DOHH2 (cell line): ENCODE results near the gene ADAMTS2.

ENCODE experiments used
- H3F3A ChIP-seq: fragments of 200-600 bp; sonication (generic), shearing (Covaris generic); 2 replicates; pipeline ENCODE4 v1.6.0; 2016; ENCODE audit warnings: antibody characterized with exemption, mild to moderate bottlenecking; ENCODE audit not compliant: control insufficient read depth, insufficient read depth
- H3K27ac ChIP-seq: fragments of 200-600 bp; sonication (generic); 2 replicates; pipeline ENCODE4 v1.5.1; 2014; ENCODE audit warnings: low read depth, mild to moderate bottlenecking, low read length, moderate library complexity
- H3K27me3 ChIP-seq: fragments of 200-600 bp; sonication (generic); 2 replicates; pipeline ENCODE4 v1.6.1; 2014; ENCODE audit warnings: mild to moderate bottlenecking, low read length, mixed read lengths; ENCODE audit not compliant: control insufficient read depth
- H3K36me3 ChIP-seq: fragments of 200-600 bp; sonication (generic); 2 replicates; pipeline ENCODE4 v1.6.1; 2014; ENCODE audit warnings: mild to moderate bottlenecking, low read length, moderate library complexity, mixed read lengths; ENCODE audit not compliant: control insufficient read depth
- H3K4me1 ChIP-seq: fragments of 200-600 bp; sonication (generic); 2 replicates; pipeline ENCODE4 v1.6.1; 2014; ENCODE audit warnings: mild to moderate bottlenecking, low read length, mixed read lengths; ENCODE audit not compliant: control insufficient read depth
- H3K4me2 ChIP-seq: fragments of 200-600 bp; sonication (generic); 2 replicates; pipeline ENCODE4 v1.6.0; 2014; ENCODE audit warnings: mild to moderate bottlenecking, low read length, moderate library complexity
- H3K4me3 ChIP-seq: fragments of 200-600 bp; sonication (generic); 2 replicates; pipeline ENCODE4 v1.5.1; 2014; ENCODE audit warnings: mild to moderate bottlenecking, low read length, mixed read lengths
- H3K79me2 ChIP-seq: fragments of 200-600 bp; sonication (generic); 2 replicates; pipeline ENCODE4 v1.6.1; 2014; ENCODE audit warnings: mild to moderate bottlenecking, low read length, mixed read lengths; ENCODE audit not compliant: control insufficient read depth
- H3K9me2 ChIP-seq: fragments of 200-600 bp; sonication (generic); replicated peaks from 2 replicates; pipeline ENCODE4 v1.6.1; 2014; ENCODE audit warnings: mild to moderate bottlenecking, low read length, mixed read lengths; ENCODE audit not compliant: control insufficient read depth
- H3K9me3 ChIP-seq: fragments of 200-600 bp; sonication (generic); 2 replicates; pipeline ENCODE4 v1.6.1; 2014; ENCODE audit warnings: antibody characterized with exemption, low read length, mixed read lengths; ENCODE audit not compliant: control insufficient read depth, insufficient read depth
- H4K20me1 ChIP-seq: fragments of 200-600 bp; sonication (generic); 2 replicates; pipeline ENCODE4 v1.6.0; 2014; ENCODE audit warnings: low read depth, mild to moderate bottlenecking, antibody characterized with exemption, low read length, moderate library complexity; ENCODE audit not compliant: control insufficient read depth, insufficient read depth
- EZH2phosphoT487 ChIP-seq: fragments of 200-600 bp; sonication (generic); IDR thresholded peaks from 2 replicates; pipeline ENCODE4 v1.6.1; 2017; ENCODE audit warnings: borderline replicate concordance, mild to moderate bottlenecking, antibody characterized with exemption, low read length, moderate library complexity, mixed read lengths
- TF ChIP-seq, protein P1 (sequence below): fragments of 200-600 bp; sonication (generic); IDR thresholded peaks from one replicate; pipeline ENCODE4 v1.5.1; 2014; ENCODE audit warnings: antibody characterized with exemption, mild to moderate bottlenecking, low read depth, low read length; ENCODE audit not compliant: poor library complexity, severe bottlenecking

The ADAMTS2 gene

GRCh38 chr5:179319741-179320281, 25.4 kb downstream of the ADAMTS2 start:
- Histone ChIP-seq H3K9me3 (no peaks in the 10 kb centered on the region), H3K4me3 (no peak overlapping the region), H3K9me2 (no peaks in the 10 kb centered on the region), H3K27ac (no peak overlapping the region), H3K27me3 (no peaks in the 10 kb centered on the region), H3F3A (no peaks in the 10 kb centered on the region), H3K79me2 (no peaks in the 10 kb centered on the region), H3K4me1 (no peaks in the 10 kb centered on the region), H3K36me3 (no peaks in the 10 kb centered on the region), H3K4me2 (no peak overlapping the region), H4K20me1 (no peaks in the 10 kb centered on the region)
- TF ChIP-seq EZH2phosphoT487 = no peak
- TF ChIP-seq, protein P1, sequence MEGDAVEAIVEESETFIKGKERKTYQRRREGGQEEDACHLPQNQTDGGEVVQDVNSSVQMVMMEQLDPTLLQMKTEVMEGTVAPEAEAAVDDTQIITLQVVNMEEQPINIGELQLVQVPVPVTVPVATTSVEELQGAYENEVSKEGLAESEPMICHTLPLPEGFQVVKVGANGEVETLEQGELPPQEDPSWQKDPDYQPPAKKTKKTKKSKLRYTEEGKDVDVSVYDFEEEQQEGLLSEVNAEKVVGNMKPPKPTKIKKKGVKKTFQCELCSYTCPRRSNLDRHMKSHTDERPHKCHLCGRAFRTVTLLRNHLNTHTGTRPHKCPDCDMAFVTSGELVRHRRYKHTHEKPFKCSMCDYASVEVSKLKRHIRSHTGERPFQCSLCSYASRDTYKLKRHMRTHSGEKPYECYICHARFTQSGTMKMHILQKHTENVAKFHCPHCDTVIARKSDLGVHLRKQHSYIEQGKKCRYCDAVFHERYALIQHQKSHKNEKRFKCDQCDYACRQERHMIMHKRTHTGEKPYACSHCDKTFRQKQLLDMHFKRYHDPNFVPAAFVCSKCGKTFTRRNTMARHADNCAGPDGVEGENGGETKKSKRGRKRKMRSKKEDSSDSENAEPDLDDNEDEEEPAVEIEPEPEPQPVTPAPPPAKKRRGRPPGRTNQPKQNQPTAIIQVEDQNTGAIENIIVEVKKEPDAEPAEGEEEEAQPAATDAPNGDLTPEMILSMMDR = no peak

DNA sequence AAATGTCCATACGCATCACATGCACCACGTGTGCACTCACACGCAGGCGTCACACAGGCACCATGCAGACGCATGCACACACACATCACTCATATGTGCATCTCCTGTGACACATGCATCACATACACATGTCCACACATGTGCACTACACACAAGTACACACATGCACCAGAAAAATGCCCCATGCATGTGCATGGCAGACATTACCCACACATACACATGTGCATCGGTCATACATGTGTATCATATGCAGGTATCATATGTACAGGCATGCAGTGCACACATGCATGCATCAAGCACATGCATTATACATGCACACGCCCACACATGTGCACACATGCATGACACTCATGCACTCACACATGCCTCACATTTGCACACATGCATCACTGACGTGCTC, 26.1 kb downstream of the ADAMTS2 start:
- Histone ChIP-seq H3K9me3 (no peaks in the 10 kb centered on the region), H3K4me3 (no peak overlapping the region), H3K79me2 (no peaks in the 10 kb centered on the region), H3K36me3 (no peaks in the 10 kb centered on the region), H3F3A (no peaks in the 10 kb centered on the region), H3K4me2 (no peak overlapping the region), H3K9me2 (no peaks in the 10 kb centered on the region), H4K20me1 (no peaks in the 10 kb centered on the region), H3K27me3 (no peaks in the 10 kb centered on the region), H3K27ac (no peak overlapping the region), H3K4me1 (no peaks in the 10 kb centered on the region)
- no peak for TF ChIP-seq EZH2phosphoT487
- TF ChIP-seq, protein P1 = no peak

- Histone ChIP-seq H3K79me2 (no peaks in the 10 kb centered on the region), H3K36me3 (no peaks in the 10 kb centered on the region), H3K4me3 (no peak overlapping the region), H3K4me2 (no peak overlapping the region), H3K4me1 (no peaks in the 10 kb centered on the region), H3K9me3 (no peaks in the 10 kb centered on the region), H3F3A (no peaks in the 10 kb centered on the region), H3K27ac (no peak overlapping the region), H3K27me3 (no peaks in the 10 kb centered on the region), H4K20me1 (no peaks in the 10 kb centered on the region), H3K9me2 (no peaks in the 10 kb centered on the region)
- no peak for TF ChIP-seq EZH2phosphoT487
- TF ChIP-seq, protein P1 = no peak
These were observed 26.9 kb downstream of the ADAMTS2 start for GRCh38 chr5:179318221-179318955.
